Stomach (tissue), 9 donors: ENCODE results near the gene C1orf141. TPM values are rescaled to one million over a fixed set of nuclear protein-coding genes. Genes with fewer than 3 reads are reported as not detected.
"Not testable (repeated sequence)": the region's sequence is repeated elsewhere in the genome, so short reads cannot be mapped to it uniquely, and the experiment has no call there.

Experiments
- DNase-seq, 2 donors: peaks; one replicate each; pipeline versions ENCODE4 v3.0.0 to v3.0.0-alpha.2; 2013 to 2019
- H3K27ac ChIP-seq, 5 donors: fragments of 200-600 bp in 4 of 5; sonication (generic) in 4 of 5; one replicate each; pipeline ENCODE4 v1.5.1; 2013 to 2019; ENCODE audit warnings: mild to moderate bottlenecking in 1 of 5, moderate library complexity in 1 of 5
- H3K27me3 ChIP-seq, 3 donors: fragments of 200-600 bp; sonication (generic); one replicate each; pipeline ENCODE4 v1.5.1; 2017 to 2019; ENCODE audit warnings: mixed run types in 1 of 3
- H3K36me3 ChIP-seq, 4 donors: fragments of 200-600 bp; sonication (generic); 1 replicate in 3 of 4; 2 replicates in 1 of 4; pipeline ENCODE4 v1.5.1; 2016 to 2019
- H3K4me1 ChIP-seq, 4 donors: fragments of 200-600 bp; sonication (generic); one replicate each; pipeline ENCODE4 v1.5.1; 2016 to 2019
- H3K4me3 ChIP-seq, 4 donors: fragments of 200-600 bp; sonication (generic) in 3 of 4; one replicate each; pipeline ENCODE4 v1.5.1; 2016 to 2019; ENCODE audit warnings: mild to moderate bottlenecking in 1 of 4
- H3K9me3 ChIP-seq, 4 donors: fragments of 200-600 bp; sonication (generic); one replicate each; pipeline ENCODE4 v1.5.1; 2016 to 2019
- CTCF ChIP-seq, 7 experiments: fragments of 450-650 bp in 4 of 7; fragments of 200-600 bp in 3 of 7; sonication (generic) in 3 of 7; IDR thresholded peaks; one replicate each; pipeline ENCODE4 v1.5.1; 2016 to 2019; ENCODE audit warnings: antibody characterized with exemption in 7 of 7, control low read depth in 2 of 7, mild to moderate bottlenecking in 1 of 7
- EP300 ChIP-seq: sonication (generic); formaldehyde crosslinking; IDR thresholded peaks from one replicate; pipeline ENCODE4 v1.6.1; 2017; ENCODE audit warnings: antibody characterized with exemption
- POLR2A ChIP-seq, 4 donors: fragments of 450-650 bp; IDR thresholded peaks; one replicate each; pipeline ENCODE4 v1.6.1; 2016; ENCODE audit warnings: antibody characterized with exemption in 4 of 4, control low read depth in 2 of 4, mild to moderate bottlenecking in 1 of 4, moderate library complexity in 1 of 4
- POLR2AphosphoS5 ChIP-seq, 3 donors: sonication (generic); formaldehyde crosslinking; IDR thresholded peaks; one replicate each; pipeline ENCODE4 v1.6.1; 2016; ENCODE audit warnings: antibody characterized with exemption in 3 of 3
- WGBS, 5 donors: extraction: QIAGEN DNeasy Blood & Tissue Kit in 3 of 5; methylation state at CpG; one replicate each; pipeline versions ENCODE4 v1.1.5 to v1.1.7; 2013 to 2018; 5-methylcytosine and 5-hydroxymethylcytosine counted together
- intact Hi-C: fragments of 100-400 bp; cut with DNase I; formaldehyde crosslinking; loops from one replicate; pipeline ENCODE4 v1.15.1; 2023; ENCODE audit warnings: low total_unique reads
- polyA plus RNA-seq, 3 donors: library from polyadenylated mRNA; stranded (reverse); fragments of 200-250 nt; gene quantifications; one replicate each; pipeline ENCODE4 v1.2.3, GENCODE V29; 2013
- total RNA-seq, 5 donors: library from RNA; depleted of rRNA; stranded (reverse); fragments of >200 nt; gene quantifications; one replicate each; pipeline versions ENCODE4 v1.1.0 to v1.2.3, GENCODE V29; 2014 to 2016
- donor health status: healthy with polysubstance abuse.
- donor health status: Bipolar disorder and iron deficiency.
- donor health status: healthy.

C1orf141 gene
- total and polyA plus RNA-seq, 8 donors: not detected

GRCh38 chr1:67078291-67078690 is 56.5 kb downstream of the C1orf141 start:
- H3K4me3 ChIP-seq: no peak overlapping the region
- WGBS, 5 donors: 92 to 97% (median 96%) methylated on average over 3 of the region's 3 CpGs
- no peak overlapping the region for H3K27ac ChIP-seq
- H3K4me1 ChIP-seq: no peaks in the 10 kb centered on the region
- H3K9me3 ChIP-seq: no peaks in the 10 kb centered on the region
- intact Hi-C loops: no loop called here
- no peak for DNase-seq
- TF ChIP-seq EP300 (no peak), POLR2AphosphoS5 (IDR thresholded peaks at IDR 0.05) (no peak), CTCF (IDR thresholded peaks at IDR 0.05) (no peak), POLR2A (IDR thresholded peaks at IDR 0.05) (no peak)
- no peaks in the 10 kb centered on the region for H3K36me3 ChIP-seq
- H3K27me3 ChIP-seq: no peaks in the 10 kb centered on the region

GRCh38 chr1:67077593-67077992 is 57.2 kb downstream of the C1orf141 start:
- Histone ChIP-seq H3K9me3 (no peaks in the 10 kb centered on the region), H3K36me3 (no peaks in the 10 kb centered on the region), H3K4me1 (no peaks in the 10 kb centered on the region), H3K4me3 (no peak overlapping the region), H3K27me3 (no peaks in the 10 kb centered on the region), H3K27ac (no peak overlapping the region)
- no peak for DNase-seq
- 83 to 100% (median 93%) methylated on average over 1 of the region's 1 CpG for WGBS, 5 donors
- no peak for TF ChIP-seq POLR2AphosphoS5 (IDR thresholded peaks at IDR 0.05)
- TF ChIP-seq POLR2A (IDR thresholded peaks at IDR 0.05): no peak
- intact Hi-C loops: no loop called here

- Histone ChIP-seq H3K4me3 (no peak overlapping the region), H3K27me3 (no peaks in the 10 kb centered on the region), H3K27ac (no peak overlapping the region), H3K36me3 (no peaks in the 10 kb centered on the region), H3K4me1 (no peaks in the 10 kb centered on the region), H3K9me3 (peaks cover under 1 to 7% (median 5%) of the 10 kb centered on the region in 4 donors)
- intact Hi-C loops: no loop called here
- TF ChIP-seq POLR2A (IDR thresholded peaks at IDR 0.05): no peak
- no peak for TF ChIP-seq CTCF (IDR thresholded peaks at IDR 0.05)
- no peak for TF ChIP-seq EP300
- no peak for TF ChIP-seq POLR2AphosphoS5 (IDR thresholded peaks at IDR 0.05)
- DNase-seq: no peak
- 89 to 100% (median 97%) methylated on average over 1 of the region's 1 CpG for WGBS, 5 donors
These were observed 62.0 kb downstream of the C1orf141 start for GRCh38 chr1:67072749-67073148.

- H3K27ac ChIP-seq, intact Hi-C loops, H3K36me3 ChIP-seq, H3K4me1 ChIP-seq, H3K27me3 ChIP-seq, DNase-seq, H3K4me3 ChIP-seq: not testable (repeated sequence)
- H3K9me3 ChIP-seq: peaks cover 7 to 12% (median 10%) of the 10 kb centered on the region in 4 donors
- WGBS, 5 donors: 30 to 80% (median 65%) methylated on average over 2 to 3 of the region's 3 CpGs
These were observed 67.1 kb downstream of the C1orf141 start for GRCh38 chr1:67067655-67068054.

GRCh38 chr1:67062412-67062811 is 72.4 kb downstream of the C1orf141 start:
- Histone ChIP-seq H3K9me3 (peaks cover 2 to 3% (median 2%) of the 10 kb centered on the region in 4 donors), H3K27me3 (no peaks in the 10 kb centered on the region), H3K36me3 (no peaks in the 10 kb centered on the region), H3K4me3 (no peak overlapping the region), H3K4me1 (peaks cover 0 to 7% (median 2%) of the 10 kb centered on the region in 4 donors), H3K27ac (no peak overlapping the region)
- intact Hi-C loops: no loop called here
- no peak for DNase-seq
- 69 to 89% (median 83%) methylated on average over 1 of the region's 1 CpG for WGBS, 5 donors
- TF ChIP-seq EP300: no peak
- no peak for TF ChIP-seq CTCF (IDR thresholded peaks at IDR 0.05)
